Left lung (tissue), 10 donors: ENCODE results near the gene CACNG4. TPM values are rescaled to one million over a fixed set of nuclear protein-coding genes. Genes with fewer than 3 reads are reported as not detected.

Experiments used
- ATAC-seq: fragments of 200-7000 bp; cut with Tn5 transposase; one replicate; pipeline ENCODE4 v1.9.1; 2020; ENCODE audit warnings: moderate library complexity
- DNase-seq, 4 donors: peaks; one replicate each; pipeline ENCODE4 v3.0.0-alpha.2; 2013 to 2020
- H3K27ac ChIP-seq, 2 donors: fragments of 200-600 bp; sonication (generic) in 1 of 2; one replicate each; pipeline versions ENCODE4 v1.5.0 to v1.8.0; 2020 to 2021
- H3K27me3 ChIP-seq, 2 donors: fragments of 200-600 bp; sonication (generic) in 1 of 2; one replicate each; pipeline versions ENCODE4 v1.5.0 to v1.8.0; 2020 to 2021
- H3K36me3 ChIP-seq, 2 donors: fragments of 200-600 bp; sonication (generic) in 1 of 2; one replicate each; pipeline versions ENCODE4 v1.5.0 to v1.8.0; 2020 to 2021
- H3K4me1 ChIP-seq, 2 donors: fragments of 200-600 bp; one replicate each; pipeline ENCODE4 v1.8.0; 2021
- H3K4me3 ChIP-seq, 2 donors: fragments of 200-600 bp; sonication (generic) in 1 of 2; one replicate each; pipeline versions ENCODE4 v1.5.0 to v1.8.0; 2020 to 2021; ENCODE audit warnings: mild to moderate bottlenecking in 1 of 2
- H3K9me3 ChIP-seq, 2 donors: fragments of 200-600 bp; sonication (generic) in 1 of 2; one replicate each; pipeline versions ENCODE4 v1.5.0 to v1.8.0; 2020 to 2021
- CTCF ChIP-seq, 2 donors: fragments of 200-600 bp; sonication (generic) in 1 of 2; IDR thresholded peaks; one replicate each; pipeline versions ENCODE4 v1.5.0 to v1.8.0; 2021; ENCODE audit warnings: antibody characterized with exemption in 2 of 2
- intact Hi-C, 2 donors: fragments of 100-400 bp; cut with DNase I; formaldehyde crosslinking; loops; one replicate each; pipeline versions ENCODE4 v1.11.2 to v1.14.2; 2022
- polyA plus RNA-seq, 6 donors: library from polyadenylated mRNA; unstranded; fragments of 120-200 nt; gene quantifications; one replicate each; pipeline ENCODE4 v1.2.1, GENCODE V29; 2013; ENCODE audit not compliant: insufficient read length in 6 of 6
- total RNA-seq, 2 donors: library from RNA; stranded (reverse); fragmentation: NEBNext Ultra II Directional; extraction: Animal tissue kit (Norgen Biotek cat#: 25700); gene quantifications; one replicate each; pipeline ENCODE4 v1.2.1, GENCODE V29; 2021
- donor health status: DM: no; HTN: yes; CAD: no.
- donor health status: DM: no; HTN: no; CAD: no.

CACNG4 gene
- total and polyA plus RNA-seq, 8 donors: 1.5 to 6.0 (median 2.6) TPM

GRCh38 chr17:67053438-67054000 is 89.0 kb downstream of the CACNG4 start:
- no peaks in the 10 kb centered on the region for H3K4me1 ChIP-seq
- H3K27ac ChIP-seq: no peak overlapping the region
- no peak overlapping the region for H3K4me3 ChIP-seq
- no peaks in the 10 kb centered on the region for H3K36me3 ChIP-seq
- H3K9me3 ChIP-seq: peaks cover 0 to 16% of the 10 kb centered on the region in 2 donors
- no peaks in the 10 kb centered on the region for H3K27me3 ChIP-seq
- TF ChIP-seq CTCF (IDR thresholded peaks at IDR 0.05): no peak
- intact Hi-C loops: no loop called here
- no peak for DNase-seq
- no peak for ATAC-seq

GRCh38 chr17:67054011-67054591 is 89.6 kb downstream of the CACNG4 start:
- DNase-seq (peak in 1 of 4 donors; percentile 3), ATAC-seq (no peak)
- Histone ChIP-seq H3K4me3 (no peak overlapping the region), H3K9me3 (peaks cover 0 to 10% of the 10 kb centered on the region in 2 donors), H3K36me3 (no peaks in the 10 kb centered on the region), H3K27ac (no peak overlapping the region), H3K27me3 (no peaks in the 10 kb centered on the region), H3K4me1 (no peaks in the 10 kb centered on the region)
- TF ChIP-seq CTCF (IDR thresholded peaks at IDR 0.05): no peak
- intact Hi-C loops: no loop called here

- Histone ChIP-seq H3K27ac (no peak overlapping the region), H3K36me3 (no peaks in the 10 kb centered on the region), H3K4me1 (no peaks in the 10 kb centered on the region), H3K27me3 (no peaks in the 10 kb centered on the region), H3K9me3 (peaks cover 0 to 5% of the 10 kb centered on the region in 2 donors), H3K4me3 (no peak overlapping the region)
- ATAC-seq (no peak), DNase-seq (no peak)
- no peak for TF ChIP-seq CTCF (IDR thresholded peaks at IDR 0.05)
- intact Hi-C loops: no loop called here
Observed at GRCh38 chr17:67054608-67055007, 90.1 kb downstream of the CACNG4 start.

GRCh38 chr17:67055041-67055443 is 90.5 kb downstream of the CACNG4 start:
- H3K27ac ChIP-seq: no peak overlapping the region
- peaks cover 0 to under 1% of the 10 kb centered on the region in 2 donors for H3K9me3 ChIP-seq
- DNase-seq (no peak), ATAC-seq (no peak)
- intact Hi-C loops: no loop called here
- TF ChIP-seq CTCF (IDR thresholded peaks at IDR 0.05): no peak
- H3K4me1 ChIP-seq: no peaks in the 10 kb centered on the region
- no peaks in the 10 kb centered on the region for H3K27me3 ChIP-seq
- no peaks in the 10 kb centered on the region for H3K36me3 ChIP-seq
- H3K4me3 ChIP-seq: no peak overlapping the region

- TF ChIP-seq CTCF (IDR thresholded peaks at IDR 0.05): no peak
- no peak for DNase-seq
- Histone ChIP-seq H3K36me3 (no peaks in the 10 kb centered on the region), H3K9me3 (no peaks in the 10 kb centered on the region), H3K4me3 (no peak overlapping the region), H3K27me3 (no peaks in the 10 kb centered on the region), H3K27ac (no peak overlapping the region), H3K4me1 (no peaks in the 10 kb centered on the region)
- no peak for ATAC-seq
- intact Hi-C loops: no loop called here
Observed at GRCh38 chr17:67055811-67056745, 91.6 kb downstream of the CACNG4 start.
